Left ventricle myocardium inferior (tissue), 1 donor: ENCODE data around the gene EBNA1BP2. TPM values are rescaled to one million over a fixed set of nuclear protein-coding genes. Genes with fewer than 3 reads are reported as not detected.

Experiments used
- DNase-seq: peaks from one replicate; pipeline ENCODE4 v3.0.0-alpha.2; 2020
- H3K27ac ChIP-seq: fragments of 200-600 bp; replicated peaks from 2 replicates; pipeline ENCODE4 v1.8.0; 2021
- H3K27me3 ChIP-seq: fragments of 200-600 bp; 2 replicates; pipeline ENCODE4 v1.8.0; 2021; ENCODE audit warnings: low read depth
- H3K36me3 ChIP-seq: fragments of 200-600 bp; 2 replicates; pipeline ENCODE4 v1.8.0; 2021
- H3K4me1 ChIP-seq: fragments of 200-600 bp; 2 replicates; pipeline ENCODE4 v1.8.0; 2021
- H3K4me3 ChIP-seq: fragments of 200-600 bp; 2 replicates; pipeline ENCODE4 v1.8.0; 2021; ENCODE audit warnings: mild to moderate bottlenecking, moderate library complexity
- H3K9me3 ChIP-seq: fragments of 200-600 bp; replicated peaks from 2 replicates; pipeline ENCODE4 v1.8.0; 2021
- intact Hi-C: fragments of 100-400 bp; cut with micrococcal nuclease; formaldehyde crosslinking; loops from one replicate; pipeline ENCODE4 v1.11.0; 2022
- total RNA-seq: library from RNA; stranded (reverse); fragmentation: NEBNext Ultra II Directional; extraction: Animal tissue kit (Norgen Biotek cat#: 25700); gene quantifications from one replicate; pipeline ENCODE4 v1.2.1, GENCODE V29; 2021
- TF ChIP-seq, protein P1 (sequence below): fragments of 200-600 bp; IDR thresholded peaks from 2 replicates; pipeline ENCODE4 v1.8.0; 2021; ENCODE audit warnings: antibody characterized with exemption, mild to moderate bottlenecking, borderline replicate concordance
- donor health status: DM: no; HTN: yes; CAD: no; lungs with severe emphysema.

The EBNA1BP2 gene
- total RNA-seq, 1 donor from 2014 or later = 29.8 TPM

GRCh38 chr1:43137445-43138052 lies 34.5 kb downstream of the EBNA1BP2 start:
- Histone ChIP-seq H3K27ac (peak overlapping the region; percentile 70), H3K9me3 (peaks cover 26% of the 10 kb centered on the region), H3K4me1 (peaks cover 21% of the 10 kb centered on the region), H3K4me3 (no peak overlapping the region), H3K36me3 (no peaks in the 10 kb centered on the region), H3K27me3 (no peaks in the 10 kb centered on the region)
- DNase-seq = no peak
- TF ChIP-seq, protein P1, sequence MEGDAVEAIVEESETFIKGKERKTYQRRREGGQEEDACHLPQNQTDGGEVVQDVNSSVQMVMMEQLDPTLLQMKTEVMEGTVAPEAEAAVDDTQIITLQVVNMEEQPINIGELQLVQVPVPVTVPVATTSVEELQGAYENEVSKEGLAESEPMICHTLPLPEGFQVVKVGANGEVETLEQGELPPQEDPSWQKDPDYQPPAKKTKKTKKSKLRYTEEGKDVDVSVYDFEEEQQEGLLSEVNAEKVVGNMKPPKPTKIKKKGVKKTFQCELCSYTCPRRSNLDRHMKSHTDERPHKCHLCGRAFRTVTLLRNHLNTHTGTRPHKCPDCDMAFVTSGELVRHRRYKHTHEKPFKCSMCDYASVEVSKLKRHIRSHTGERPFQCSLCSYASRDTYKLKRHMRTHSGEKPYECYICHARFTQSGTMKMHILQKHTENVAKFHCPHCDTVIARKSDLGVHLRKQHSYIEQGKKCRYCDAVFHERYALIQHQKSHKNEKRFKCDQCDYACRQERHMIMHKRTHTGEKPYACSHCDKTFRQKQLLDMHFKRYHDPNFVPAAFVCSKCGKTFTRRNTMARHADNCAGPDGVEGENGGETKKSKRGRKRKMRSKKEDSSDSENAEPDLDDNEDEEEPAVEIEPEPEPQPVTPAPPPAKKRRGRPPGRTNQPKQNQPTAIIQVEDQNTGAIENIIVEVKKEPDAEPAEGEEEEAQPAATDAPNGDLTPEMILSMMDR = no peak
- intact Hi-C loops = no loop called here

- no peak overlapping the region for H3K4me3 ChIP-seq
- no peak overlapping the region for H3K27ac ChIP-seq
- intact Hi-C loops = no loop called here
- peaks cover 21% of the 10 kb centered on the region for H3K4me1 ChIP-seq
- no peak for DNase-seq
- TF ChIP-seq, protein P1 = no peak
- peaks cover 3% of the 10 kb centered on the region for H3K27me3 ChIP-seq
- H3K36me3 ChIP-seq = no peaks in the 10 kb centered on the region
- peaks cover 26% of the 10 kb centered on the region for H3K9me3 ChIP-seq
Observed at GRCh38 chr1:43135857-43136781, 36.0 kb downstream of the EBNA1BP2 start.

GRCh38 chr1:43134640-43135039 lies 37.5 kb downstream of the EBNA1BP2 start:
- Histone ChIP-seq H3K9me3 (peaks cover 12% of the 10 kb centered on the region), H3K4me1 (peaks cover 21% of the 10 kb centered on the region), H3K36me3 (no peaks in the 10 kb centered on the region), H3K27ac (no peak overlapping the region), H3K27me3 (peaks cover 11% of the 10 kb centered on the region), H3K4me3 (no peak overlapping the region)
- TF ChIP-seq, protein P1 = no peak
- intact Hi-C loops = no loop called here
- DNase-seq = no peak

GRCh38 chr1:43134068-43134467 lies 38.0 kb downstream of the EBNA1BP2 start:
- H3K4me3 ChIP-seq = no peak overlapping the region
- H3K27me3 ChIP-seq = peaks cover 17% of the 10 kb centered on the region
- H3K27ac ChIP-seq = no peak overlapping the region
- peaks cover 21% of the 10 kb centered on the region for H3K4me1 ChIP-seq
- TF ChIP-seq, protein P1 = no peak
- H3K9me3 ChIP-seq = peaks cover 6% of the 10 kb centered on the region
- H3K36me3 ChIP-seq = no peaks in the 10 kb centered on the region
- intact Hi-C loops = no loop called here
- no peak for DNase-seq

DNA sequence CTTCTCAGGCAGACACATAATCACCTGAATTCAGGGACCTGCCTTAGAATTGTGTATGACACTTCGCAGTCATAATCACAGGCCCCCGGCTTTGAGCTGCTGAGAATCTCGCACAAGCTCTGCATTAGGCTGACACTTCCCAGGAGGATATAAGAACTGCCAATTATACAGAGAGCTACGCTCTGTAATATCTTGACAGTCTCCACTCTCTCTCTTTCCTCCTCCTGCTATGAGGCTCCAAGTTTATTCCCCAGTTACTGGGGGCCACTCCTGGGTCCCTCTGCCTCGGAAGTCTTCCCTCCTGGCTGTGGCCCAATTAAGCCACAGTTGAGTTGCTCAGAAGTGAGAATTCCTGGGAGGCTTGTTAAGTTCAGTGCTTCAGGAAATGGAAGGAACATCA lies 42.7 kb downstream of the EBNA1BP2 start:
- peaks cover 19% of the 10 kb centered on the region for H3K27me3 ChIP-seq
- TF ChIP-seq, protein P1 = no peak
- intact Hi-C loops = no loop called here
- H3K36me3 ChIP-seq = no peaks in the 10 kb centered on the region
- no peaks in the 10 kb centered on the region for H3K4me1 ChIP-seq
- H3K27ac ChIP-seq = no peak overlapping the region
- peaks cover under 1% of the 10 kb centered on the region for H3K9me3 ChIP-seq
- no peak for DNase-seq
- H3K4me3 ChIP-seq = no peak overlapping the region
